MG63 (cell line): ENCODE results near the gene SET. TPM values are rescaled to one million over a fixed set of nuclear protein-coding genes. Genes with fewer than 3 reads are reported as not detected.
"Not testable (repeated sequence)": the region's sequence is repeated elsewhere in the genome, so short reads cannot be mapped to it uniquely, and the experiment has no call there.

Source experiments
- DNase-seq: peaks from one replicate; pipeline ENCODE4 v3.0.0-alpha.2; 2020
- H3K27me3 ChIP-seq: fragments of 250-450 bp; sonication (Bioruptor Pico); 2 replicates; pipeline ENCODE4 v1.5.1; 2020; ENCODE audit warnings: mild to moderate bottlenecking, moderate library complexity
- H3K36me3 ChIP-seq: fragments of 250-450 bp; sonication (Bioruptor Pico); 2 replicates; pipeline ENCODE4 v1.5.1; 2020; ENCODE audit warnings: mild to moderate bottlenecking, moderate library complexity
- H3K4me3 ChIP-seq: fragments of 250-450 bp; sonication (Bioruptor Pico); 2 replicates; pipeline ENCODE4 v1.5.1; 2020; ENCODE audit warnings: mild to moderate bottlenecking, moderate library complexity
- H3K9me3 ChIP-seq: fragments of 250-450 bp; sonication (Bioruptor Pico); 2 replicates; pipeline ENCODE4 v1.5.1; 2020; ENCODE audit warnings: mild to moderate bottlenecking, moderate library complexity
- total RNA-seq: library from RNA; depleted of rRNA; stranded (reverse); fragments of >200 nt; shearing (Covaris generic); gene quantifications from 2 replicates; pipeline ENCODE4 v1.2.3, GENCODE V29; 2014; ENCODE audit warnings: low replicate concordance

Gene SET
- total RNA-seq, 1 experiment from 2014 or later, result 782 TPM

DNA sequence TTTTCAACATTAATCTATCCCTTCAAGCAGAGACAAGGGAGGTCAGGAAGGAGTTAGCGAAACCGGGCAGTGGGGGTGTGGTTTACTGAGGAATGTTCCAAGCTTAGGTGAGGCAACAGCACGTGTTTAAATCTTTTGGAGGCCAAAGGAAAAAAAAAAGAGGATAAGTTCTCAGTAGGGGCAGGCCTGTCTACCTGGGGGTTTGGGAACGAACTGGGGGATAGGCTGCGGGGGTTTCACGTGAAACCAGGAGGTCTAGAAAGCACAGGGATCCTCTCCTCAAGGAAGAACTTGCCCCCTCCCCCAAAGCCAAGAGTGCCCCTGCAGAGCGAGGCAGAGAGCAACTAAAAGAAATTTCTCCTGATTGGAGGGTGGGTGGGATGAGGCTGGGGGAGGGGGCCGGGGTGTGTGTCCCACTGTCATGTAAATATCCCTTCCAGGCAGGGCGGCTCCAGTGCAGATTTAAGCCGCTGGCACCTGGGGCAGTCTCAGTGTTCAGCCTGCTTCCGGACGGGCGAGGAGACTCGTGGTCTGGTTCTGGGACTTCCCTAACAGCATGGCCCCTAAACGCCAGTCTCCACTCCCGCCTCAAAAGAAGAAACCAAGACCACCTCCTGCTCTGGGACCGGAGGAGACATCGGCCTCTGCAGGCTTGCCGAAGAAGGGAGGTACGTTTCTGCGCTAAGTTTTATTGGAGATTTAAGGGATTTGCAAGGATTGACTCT is 5.5 kb upstream of the SET start:
- Histone ChIP-seq H3K36me3 (no peaks in the 10 kb centered on the region), H3K9me3 (no peaks in the 10 kb centered on the region), H3K27me3 (no peaks in the 10 kb centered on the region), H3K4me3 (peak overlapping the region; percentile 68)
- DNase-seq, result peak; percentile 46

DNA sequence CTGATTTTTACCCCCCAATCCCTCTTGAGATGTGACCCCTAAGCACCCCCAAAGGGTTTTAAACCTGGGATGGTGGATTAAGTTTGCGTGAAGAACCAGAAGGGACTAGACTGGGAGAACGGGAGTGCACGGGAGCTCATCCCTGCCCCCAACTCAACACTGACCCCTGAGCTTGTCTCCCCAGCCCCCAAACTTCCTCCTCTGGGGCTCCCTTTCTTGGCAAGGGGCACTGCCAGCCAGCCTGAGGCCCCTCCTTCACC is 5.0 kb upstream of the SET start:
- Histone ChIP-seq H3K36me3 (no peaks in the 10 kb centered on the region), H3K4me3 (peak overlapping the region; percentile 68), H3K9me3 (no peaks in the 10 kb centered on the region), H3K27me3 (no peaks in the 10 kb centered on the region)
- no peak for DNase-seq

DNA sequence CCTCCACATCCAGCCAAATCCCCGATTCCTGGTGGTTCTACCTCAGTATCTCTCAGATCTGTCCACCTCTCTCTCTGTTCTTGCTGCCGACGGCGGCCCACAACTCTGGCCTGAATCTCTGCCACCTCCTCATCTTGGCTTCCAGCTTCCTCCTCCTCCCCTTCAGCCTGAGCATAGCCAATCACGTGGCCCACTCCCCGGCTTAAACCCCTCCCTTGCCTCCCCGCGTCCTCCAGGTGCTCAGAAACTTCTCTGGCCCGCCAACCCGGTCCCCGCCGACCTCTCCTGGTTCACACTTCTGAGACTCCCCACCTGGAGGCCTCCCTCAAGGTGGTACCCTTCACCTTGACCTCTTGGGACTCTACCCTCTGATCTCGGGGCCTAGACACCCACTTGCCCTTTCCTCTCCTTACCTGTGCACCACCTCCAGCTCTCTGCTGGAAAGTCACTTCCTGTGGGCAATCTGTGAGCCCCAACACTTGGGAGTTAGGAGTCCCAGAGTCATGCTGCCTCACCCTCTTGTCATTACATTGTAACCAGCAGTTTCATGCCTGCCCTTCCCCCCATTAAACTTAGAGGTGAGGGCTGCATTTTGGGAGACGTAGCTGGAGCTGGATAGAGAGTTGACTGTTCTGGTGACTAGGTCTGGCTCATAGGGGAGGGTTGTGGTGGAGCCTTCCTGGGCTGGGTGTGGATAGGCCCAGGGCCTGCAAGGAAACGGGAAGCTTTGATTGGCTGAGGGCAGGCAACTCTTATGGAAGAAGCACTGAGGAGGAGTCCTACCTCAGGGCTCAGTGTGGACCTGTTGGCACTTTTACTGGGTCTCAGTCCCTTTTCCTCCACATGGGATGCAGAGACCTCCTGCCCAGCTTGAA is 4.5 kb upstream of the SET start:
- Histone ChIP-seq H3K9me3 (no peaks in the 10 kb centered on the region), H3K27me3 (no peaks in the 10 kb centered on the region), H3K36me3 (no peaks in the 10 kb centered on the region), H3K4me3 (peak overlapping the region; percentile 68)
- DNase-seq, result peak; percentile 83

DNA sequence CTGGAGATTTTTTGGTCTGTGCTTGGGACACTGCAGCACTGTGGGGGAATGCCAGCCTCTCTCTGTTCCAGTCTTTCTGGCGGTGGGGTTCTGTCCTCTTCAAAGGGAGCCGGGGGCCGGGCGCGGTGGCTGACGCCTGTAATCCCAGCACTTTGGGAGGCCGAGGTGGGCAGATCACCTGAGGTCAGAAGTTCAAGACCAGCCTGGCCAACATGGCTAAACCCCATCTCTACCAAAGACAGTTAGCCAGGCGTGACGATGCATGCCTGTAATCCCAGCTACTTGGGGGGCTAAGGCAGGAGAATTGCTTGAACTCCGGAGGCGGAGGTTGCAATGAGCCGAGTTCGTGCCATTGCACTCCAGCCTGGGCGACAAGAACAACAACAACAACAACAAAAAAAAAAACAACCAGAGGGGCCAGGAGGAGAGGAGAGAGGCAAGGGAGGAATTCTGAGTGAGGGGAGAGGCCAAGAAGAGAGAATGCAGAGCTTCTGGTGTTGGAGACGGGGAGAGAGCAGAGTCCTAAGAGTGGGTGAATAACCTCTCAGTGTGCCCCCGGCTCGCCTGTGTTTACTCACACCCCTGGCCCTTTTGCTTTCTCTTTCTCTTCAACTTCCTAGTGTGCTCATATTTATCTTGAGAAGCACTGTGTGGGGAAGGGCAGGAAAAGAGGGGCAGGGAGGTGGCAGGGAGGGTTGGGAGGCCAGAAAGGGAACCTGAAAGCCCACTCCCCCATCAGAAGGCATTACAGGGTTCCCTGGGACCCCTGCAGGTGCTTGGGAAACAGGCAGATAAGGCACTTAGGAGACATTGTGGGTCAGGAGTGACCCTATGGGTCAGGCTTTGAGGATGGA is 3.2 kb upstream of the SET start:
- Histone ChIP-seq H3K4me3 (no peak overlapping the region), H3K27me3 (no peaks in the 10 kb centered on the region), H3K36me3 (peaks cover 8% of the 10 kb centered on the region), H3K9me3 (no peaks in the 10 kb centered on the region)
- DNase-seq, result no peak

DNA sequence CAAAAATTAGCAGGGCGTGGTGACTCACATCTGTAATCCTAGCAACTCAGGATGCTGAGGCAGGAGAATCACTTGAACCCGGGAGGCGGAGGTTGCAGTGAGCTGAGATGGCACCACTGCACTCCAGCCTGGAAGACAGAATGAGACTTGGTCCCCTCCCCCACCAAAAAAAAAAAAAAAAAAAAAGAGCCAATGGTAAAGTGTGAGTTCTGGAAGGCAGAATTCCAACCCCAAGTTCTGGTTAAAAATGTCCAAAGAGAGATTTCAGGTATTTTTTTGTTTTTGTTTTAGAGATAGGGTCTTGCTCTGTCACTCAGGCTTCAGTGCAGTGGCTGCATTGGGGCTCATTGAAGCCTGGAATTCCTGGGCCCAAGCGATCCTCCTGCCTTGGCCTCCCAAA is 1.6 kb upstream of the SET start:
- no peaks in the 10 kb centered on the region for H3K9me3 ChIP-seq
- DNase-seq, result no peak
- H3K27me3 ChIP-seq, result no peaks in the 10 kb centered on the region
- peaks cover 22% of the 10 kb centered on the region for H3K36me3 ChIP-seq
- no peak overlapping the region for H3K4me3 ChIP-seq

DNA sequence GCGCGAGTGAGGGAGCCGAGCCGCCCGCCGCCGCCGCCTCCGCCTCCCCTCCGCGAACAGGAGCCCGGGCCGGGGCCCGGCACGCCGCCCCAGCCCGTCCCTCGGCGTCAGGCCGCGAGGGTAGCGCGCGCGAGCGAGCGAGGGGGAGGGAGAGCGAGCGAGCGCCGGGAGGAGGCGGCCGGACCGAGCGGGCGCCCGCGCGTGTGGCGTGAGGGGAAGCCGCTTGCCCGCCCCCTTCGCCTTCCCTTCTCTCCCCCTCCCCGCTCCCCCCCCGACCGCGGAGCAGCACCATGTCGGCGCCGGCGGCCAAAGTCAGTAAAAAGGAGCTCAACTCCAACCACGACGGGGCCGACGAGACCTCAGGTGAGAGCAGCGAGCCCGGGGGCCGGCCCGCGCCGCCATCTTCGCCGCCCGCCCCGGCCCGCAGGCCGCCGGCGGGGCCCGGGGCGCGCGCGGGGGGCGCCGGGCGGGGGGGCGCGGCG is 312 bp downstream of the SET start:
- peaks cover 41% of the 10 kb centered on the region for H3K36me3 ChIP-seq
- H3K9me3 ChIP-seq, result no peaks in the 10 kb centered on the region
- H3K27me3 ChIP-seq, result no peaks in the 10 kb centered on the region
- DNase-seq, result no peak
- peak overlapping the region; percentile 53 for H3K4me3 ChIP-seq

DNA sequence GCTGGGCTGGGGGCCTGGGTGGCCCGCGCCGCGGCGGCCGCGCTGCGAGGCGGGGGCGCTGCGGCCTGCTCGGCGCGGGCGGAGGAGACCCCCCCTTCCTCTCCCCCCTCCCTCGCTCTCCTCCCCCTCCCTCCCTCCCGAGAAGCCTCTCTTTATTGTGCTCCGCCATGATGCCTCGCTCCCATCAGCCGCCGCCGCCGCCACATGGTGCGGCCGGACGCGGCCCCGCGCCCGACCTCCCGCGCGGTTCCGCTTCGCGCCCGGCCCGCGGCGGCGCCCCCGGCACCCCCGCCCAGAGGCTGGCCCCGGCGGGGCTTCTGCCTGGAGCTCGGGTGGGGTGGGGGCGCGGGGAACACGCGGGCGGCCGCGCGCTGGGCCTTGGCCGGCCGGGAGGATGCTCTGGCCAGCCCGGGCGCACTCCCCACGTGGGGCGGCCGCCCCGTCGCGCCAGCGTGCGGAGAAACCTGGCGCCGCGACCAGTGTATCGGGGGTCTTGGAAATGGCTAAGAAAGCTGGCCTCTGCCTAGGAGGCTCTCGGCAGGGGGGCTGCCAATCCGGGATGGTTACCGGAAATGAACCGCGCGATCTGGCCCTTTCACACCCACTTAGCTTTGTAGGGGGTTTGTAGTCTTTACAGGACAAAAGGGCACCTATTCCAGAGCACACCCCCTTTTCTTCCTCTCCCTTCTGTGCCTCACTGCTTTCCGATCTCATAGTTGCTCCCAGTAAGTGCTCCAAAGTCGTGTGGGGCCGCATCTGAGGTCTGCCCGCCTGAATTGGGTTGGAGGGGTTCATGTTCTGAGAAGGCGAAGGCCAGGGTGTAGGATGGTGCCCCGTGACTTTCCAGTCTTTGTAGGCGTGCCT is 1.0 kb downstream of the SET start:
- peak; percentile 46 for DNase-seq
- no peaks in the 10 kb centered on the region for H3K27me3 ChIP-seq

DNA sequence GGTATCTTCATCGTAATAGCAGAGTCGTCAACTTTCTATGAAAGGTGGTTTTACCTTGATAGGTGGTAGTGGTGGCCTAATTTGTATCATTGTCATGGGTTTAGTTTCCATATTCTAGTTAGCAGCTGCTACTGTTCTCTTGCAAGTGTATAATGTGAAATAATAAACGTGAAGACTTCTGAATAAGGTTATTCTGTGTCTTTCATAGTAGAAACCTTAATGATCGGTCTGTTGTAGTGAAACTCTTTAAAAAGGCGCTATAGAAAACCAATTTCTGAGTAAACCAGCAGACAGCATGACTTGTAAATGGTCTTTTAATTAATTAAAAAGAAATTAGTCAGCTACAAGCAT is 1.6 kb downstream of the SET start:
- no peak for DNase-seq
- H3K4me3 ChIP-seq, result peak overlapping the region; percentile 89
- H3K27me3 ChIP-seq, result no peaks in the 10 kb centered on the region
- no peaks in the 10 kb centered on the region for H3K9me3 ChIP-seq
- H3K36me3 ChIP-seq, result peaks cover 48% of the 10 kb centered on the region

More for the DNA sequence above, 1.0 kb downstream of the SET start:
- H3K36me3 ChIP-seq, result peaks cover 43% of the 10 kb centered on the region
- H3K9me3 ChIP-seq, result no peaks in the 10 kb centered on the region
- H3K4me3 ChIP-seq, result peak overlapping the region; percentile 89

DNA sequence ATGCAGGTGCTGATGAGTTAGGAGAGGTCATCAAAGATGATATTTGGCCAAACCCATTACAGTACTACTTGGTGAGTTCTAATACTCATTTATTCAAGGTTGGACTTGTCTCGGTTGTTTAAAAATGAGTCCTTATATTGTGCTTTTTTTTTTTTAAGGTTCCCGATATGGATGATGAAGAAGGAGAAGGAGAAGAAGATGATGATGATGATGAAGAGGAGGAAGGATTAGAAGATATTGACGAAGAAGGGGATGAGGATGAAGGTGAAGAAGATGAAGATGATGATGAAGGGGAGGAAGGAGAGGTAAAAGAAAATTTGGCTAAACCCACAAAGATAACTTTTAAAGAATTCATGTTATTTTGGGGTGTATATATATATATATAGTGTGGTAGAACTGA is 4.7 kb downstream of the SET start:
- H3K36me3 ChIP-seq, result peaks cover 66% of the 10 kb centered on the region
- not testable (repeated sequence) for H3K4me3 ChIP-seq, DNase-seq, H3K9me3 ChIP-seq, H3K27me3 ChIP-seq

DNA sequence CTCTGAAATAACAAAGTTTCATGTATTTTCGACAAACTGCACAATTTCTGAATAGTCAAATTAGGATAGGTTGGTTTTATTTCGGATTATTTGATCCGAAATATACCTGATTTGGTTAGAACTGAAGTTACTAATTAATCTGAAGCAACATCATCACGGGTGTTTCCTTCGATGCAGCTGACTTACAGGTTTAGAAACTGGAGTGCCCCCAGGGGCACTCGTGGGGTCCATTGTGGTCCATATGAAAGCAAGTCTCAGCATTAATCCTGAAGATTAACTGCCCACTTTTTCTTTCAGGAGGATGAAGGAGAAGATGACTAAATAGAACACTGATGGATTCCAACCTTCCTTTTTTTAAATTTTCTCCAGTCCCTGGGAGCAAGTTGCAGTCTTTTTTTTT is 5.3 kb downstream of the SET start:
- Histone ChIP-seq H3K9me3 (no peaks in the 10 kb centered on the region), H3K4me3 (no peak overlapping the region), H3K36me3 (peaks cover 66% of the 10 kb centered on the region), H3K27me3 (no peaks in the 10 kb centered on the region)
- DNase-seq, result no peak

DNA sequence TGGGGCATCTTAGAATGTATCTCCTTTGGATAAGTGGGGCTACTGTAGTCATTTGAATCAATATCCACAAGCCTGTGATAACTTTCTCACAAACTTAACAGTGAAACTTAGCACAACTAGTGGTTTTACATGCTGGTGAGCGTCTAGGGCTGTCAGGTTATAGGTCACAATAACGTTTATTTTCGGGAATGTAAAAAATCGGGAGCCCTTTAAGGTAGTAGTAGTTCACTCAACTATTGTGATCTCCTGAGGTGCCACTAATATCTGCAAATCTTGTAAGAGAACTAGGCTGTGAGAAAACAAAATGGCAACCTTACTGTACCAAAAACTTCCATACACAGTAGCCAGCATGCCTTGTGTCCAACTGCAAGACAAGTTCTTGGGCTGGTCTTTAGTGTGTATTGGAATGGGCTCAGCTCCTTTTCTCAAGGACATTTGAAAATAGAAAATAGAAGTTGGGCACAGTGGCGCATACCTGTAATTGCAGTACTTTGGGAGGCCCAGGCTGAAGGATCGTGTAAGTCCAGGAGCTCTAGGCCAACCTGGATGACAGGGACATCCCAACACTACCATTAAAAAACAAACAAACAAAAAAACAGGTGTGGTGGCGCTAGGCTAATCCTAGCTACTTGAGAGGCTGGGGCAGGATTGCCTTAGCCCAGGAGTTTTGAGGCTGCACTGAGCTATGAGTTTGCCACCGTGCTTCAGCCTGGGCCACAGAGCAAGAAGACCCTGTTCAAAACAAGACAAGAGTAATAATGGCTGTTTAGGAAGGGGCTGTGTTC is 8.1 kb downstream of the SET start:
- peaks cover 46% of the 10 kb centered on the region for H3K36me3 ChIP-seq
- no peak for DNase-seq
- no peak overlapping the region for H3K4me3 ChIP-seq
- H3K9me3 ChIP-seq, result no peaks in the 10 kb centered on the region
- H3K27me3 ChIP-seq, result no peaks in the 10 kb centered on the region

DNA sequence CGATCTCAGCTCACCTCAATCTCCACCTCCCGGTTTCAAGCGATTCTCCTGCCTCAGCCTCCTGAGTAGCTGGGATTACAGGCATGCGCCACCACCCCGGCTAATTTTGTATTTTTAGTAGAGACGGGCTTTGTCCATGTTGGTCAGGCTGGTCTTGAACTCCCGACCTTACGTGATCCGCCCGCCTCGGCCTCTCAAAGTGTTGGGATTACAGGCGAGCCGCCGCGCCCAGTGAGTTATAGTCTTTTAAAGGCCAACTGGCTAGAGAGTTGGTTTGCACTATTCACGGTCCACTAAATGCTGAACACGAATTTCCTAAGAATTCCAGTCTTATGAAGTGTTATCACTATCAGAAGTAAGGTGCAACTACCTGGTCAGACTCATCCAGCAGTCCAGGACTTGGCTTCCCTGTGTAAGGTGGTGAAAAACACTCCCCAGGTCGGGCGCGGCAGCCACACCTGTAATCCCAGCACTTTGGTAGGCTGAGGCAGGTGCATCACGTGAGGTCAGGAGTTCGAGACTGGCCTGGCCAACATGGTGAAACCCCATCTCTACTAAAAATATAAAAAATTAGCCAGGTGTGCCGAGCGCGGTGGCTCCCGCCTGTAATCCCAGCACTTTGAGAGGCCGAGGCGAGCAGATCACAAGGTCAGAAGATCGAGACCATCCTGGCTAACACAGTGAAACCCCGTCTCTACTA is 10.2 kb downstream of the SET start:
- not testable (repeated sequence) for H3K27me3 ChIP-seq, H3K9me3 ChIP-seq, H3K4me3 ChIP-seq, DNase-seq
- H3K36me3 ChIP-seq, result peaks cover 26% of the 10 kb centered on the region

DNA sequence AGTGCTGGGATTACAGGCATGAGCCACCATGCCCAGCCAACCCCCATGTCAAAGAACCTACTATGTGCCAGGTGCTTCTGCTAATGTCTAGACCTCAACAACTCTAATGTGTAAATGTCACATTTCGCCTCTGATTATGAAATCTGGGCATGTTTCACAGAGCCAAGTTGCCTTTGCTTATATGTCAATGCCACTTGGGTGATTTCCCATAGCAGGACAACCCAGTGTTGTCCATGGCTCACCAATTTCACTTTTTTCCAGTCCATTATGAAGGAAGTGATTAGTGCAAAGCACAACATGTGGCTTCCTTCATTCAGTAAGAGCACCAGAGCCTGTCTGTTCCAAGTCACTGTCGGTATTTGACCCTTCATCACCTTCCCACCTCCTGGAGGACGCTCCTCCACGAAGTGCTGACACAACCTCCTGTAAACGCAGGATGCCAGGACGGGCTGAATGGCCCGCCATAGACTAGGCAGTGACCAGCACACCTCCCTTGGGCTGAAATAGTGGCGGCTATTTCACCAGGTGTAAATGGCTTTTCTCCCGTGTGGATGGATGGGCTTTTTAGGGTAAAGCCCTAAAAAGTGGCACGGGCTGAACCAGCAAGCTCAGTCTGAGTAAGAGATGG is 12.3 kb downstream of the SET start:
- Histone ChIP-seq H3K36me3 (peaks cover 11% of the 10 kb centered on the region), H3K9me3 (no peaks in the 10 kb centered on the region), H3K4me3 (no peak overlapping the region), H3K27me3 (no peaks in the 10 kb centered on the region)
- DNase-seq, result no peak

DNA sequence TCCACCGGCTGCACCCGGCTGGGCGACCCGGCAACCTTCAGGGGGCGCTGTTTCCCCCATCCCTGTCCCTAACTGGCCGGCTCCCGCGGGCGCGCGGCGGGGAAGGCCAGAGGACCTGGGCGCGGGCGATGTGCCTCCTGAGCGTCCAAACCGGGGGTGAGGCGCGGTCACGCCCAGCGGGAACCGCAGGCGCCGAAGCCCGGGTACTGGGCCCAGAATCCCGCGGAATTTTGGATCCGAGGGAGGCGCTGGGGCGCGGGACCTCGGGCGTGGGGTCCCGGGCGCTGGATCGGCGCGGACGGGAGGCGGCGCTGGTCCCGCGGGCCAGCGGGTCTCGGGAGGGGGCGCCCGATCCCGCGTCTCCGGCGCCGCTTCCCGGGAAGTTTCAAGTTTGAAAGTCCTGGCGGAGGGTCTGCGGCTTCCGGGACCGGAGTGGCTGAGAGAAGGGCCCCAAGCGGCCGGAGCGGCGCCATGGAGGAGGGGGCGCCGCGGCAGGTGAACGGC is 13.5 kb downstream of the SET start, which contains the start of gene PKN3:
PKN3 (plus strand) TSS at position 59 of the 504 bp plus-strand sequence; CDS start at position 472, 413 bp downstream.
- Histone ChIP-seq H3K4me3 (peak within 1 kb of the TSS; percentile 70), H3K36me3 (peaks cover 2% of the 10 kb centered on the region; the same call in 1 of the 2 replicates), H3K27me3 (no peaks in the 10 kb centered on the region), H3K9me3 (no peaks in the 10 kb centered on the region)
- DNase-seq, result peak; percentile 89
